ENCODE results near the gene DOCK3.
"Not testable (repeated sequence)": the region's sequence is repeated elsewhere in the genome, so short reads cannot be mapped to it uniquely, and the experiment has no call there.

The DOCK3 gene

DNA sequence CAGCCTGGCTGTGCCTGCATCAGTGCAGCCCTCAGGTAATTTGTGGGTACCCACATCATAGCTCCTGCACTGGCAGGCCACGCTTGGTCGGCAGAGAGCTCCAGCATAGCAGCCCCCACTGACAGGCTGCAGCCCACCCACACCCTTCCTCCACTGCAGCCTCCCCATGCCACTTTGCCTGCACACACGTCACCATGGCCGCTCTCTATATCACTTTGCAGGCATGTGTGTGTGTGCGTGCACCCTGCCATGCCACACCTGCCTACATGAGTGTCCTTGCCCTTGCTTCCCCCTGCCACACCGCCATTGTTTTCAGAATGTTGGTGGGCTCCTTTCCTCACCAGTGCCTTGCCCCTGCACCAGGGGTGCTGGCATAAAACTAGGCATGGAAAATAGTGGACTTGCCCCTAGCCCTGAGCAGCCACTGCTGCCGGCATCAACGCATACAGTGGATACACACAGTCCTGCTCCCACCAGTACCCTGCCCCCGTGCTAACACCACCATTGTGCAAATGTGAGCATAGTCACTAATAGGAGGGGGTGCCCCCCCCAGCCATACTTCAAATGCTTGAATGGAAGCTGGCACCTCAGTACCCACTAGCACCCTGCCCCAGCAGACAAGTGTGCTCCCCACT is 431.6 kb downstream of the DOCK3 start:
- DNase-seq (ENCODE audit: low spot score): no peak

DNA sequence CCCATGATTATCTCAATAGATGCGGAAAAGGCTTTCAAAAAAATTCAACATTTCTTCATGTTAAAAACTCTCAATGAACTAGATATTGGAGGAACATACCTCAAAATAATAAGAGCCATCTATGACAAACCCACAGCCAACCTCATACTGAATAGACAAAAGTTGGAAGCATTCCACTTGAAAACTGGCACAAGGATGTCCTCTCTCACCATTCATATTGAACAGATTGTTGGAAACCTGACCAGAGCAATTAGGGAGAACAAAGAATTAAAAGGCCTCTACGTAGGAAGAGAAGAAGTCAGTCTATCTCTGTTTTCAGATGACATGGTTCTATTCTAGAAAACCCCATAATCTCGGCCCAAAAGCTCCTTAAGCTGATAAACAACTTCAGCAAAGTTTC is 435.9 kb downstream of the DOCK3 start:
- no peak for DNase-seq (ENCODE audit: low spot score)

DNA sequence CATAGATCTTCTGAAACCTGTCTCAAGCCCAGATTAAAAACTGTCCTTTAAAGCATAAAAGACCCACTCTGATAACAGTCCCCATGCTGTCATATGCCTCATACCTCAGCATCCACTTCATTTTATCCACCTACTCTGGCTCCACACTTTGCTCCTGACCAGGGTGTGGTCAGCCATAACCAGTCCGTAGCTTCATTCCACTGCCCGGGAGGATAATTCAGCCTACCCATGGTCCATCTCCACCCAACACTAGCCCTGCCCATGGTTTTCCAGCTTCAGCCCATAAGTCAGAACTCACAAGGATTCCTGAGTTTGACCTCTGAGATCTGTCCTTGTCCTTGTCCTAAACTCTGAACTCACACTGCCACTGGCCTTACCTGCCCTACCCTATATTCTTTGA is 448.2 kb downstream of the DOCK3 start:
- DNase-seq (ENCODE audit: low spot score): no peak

DNA sequence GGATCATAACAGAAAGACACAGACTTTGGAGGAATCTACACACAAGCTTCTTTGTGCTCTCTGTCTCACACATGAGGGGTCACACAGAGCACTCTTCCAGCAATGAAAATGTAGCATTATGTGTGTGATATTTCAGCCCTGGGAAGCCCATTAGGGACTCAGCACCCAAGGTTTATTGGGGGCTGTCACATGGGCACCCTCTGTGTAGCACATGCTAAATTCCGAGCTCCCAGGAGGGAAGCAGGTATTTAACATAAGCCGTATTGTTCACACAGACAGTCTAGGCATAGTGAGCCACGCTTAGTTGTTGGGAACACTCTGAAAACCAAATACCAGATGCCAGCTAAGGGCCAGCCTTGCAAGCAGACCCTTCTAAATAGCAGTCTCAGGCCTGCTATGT is 448.8 kb downstream of the DOCK3 start:
- DNase-seq (ENCODE audit: low spot score): no peak

DNA sequence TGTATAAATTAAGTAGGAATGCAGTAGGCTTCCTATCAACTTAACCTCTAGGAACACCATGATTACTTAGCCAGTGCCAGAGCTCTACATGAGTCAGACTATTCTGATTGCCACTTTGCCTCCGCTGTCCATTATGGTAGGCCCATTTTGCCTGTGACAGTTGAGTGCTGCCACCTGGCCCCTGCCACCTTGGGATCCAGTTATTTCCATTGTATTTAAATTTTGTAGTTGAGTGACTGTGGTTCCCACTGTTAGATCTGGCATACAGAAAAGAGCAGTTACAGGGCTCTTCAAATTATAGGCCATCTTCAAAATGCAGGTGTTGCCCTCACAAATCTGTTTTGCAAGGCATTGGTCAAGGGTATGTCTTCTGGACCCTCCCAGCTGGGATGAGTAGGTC is 456.9 kb downstream of the DOCK3 start:
- not testable (repeated sequence) for DNase-seq (ENCODE audit: low spot score)

DNA sequence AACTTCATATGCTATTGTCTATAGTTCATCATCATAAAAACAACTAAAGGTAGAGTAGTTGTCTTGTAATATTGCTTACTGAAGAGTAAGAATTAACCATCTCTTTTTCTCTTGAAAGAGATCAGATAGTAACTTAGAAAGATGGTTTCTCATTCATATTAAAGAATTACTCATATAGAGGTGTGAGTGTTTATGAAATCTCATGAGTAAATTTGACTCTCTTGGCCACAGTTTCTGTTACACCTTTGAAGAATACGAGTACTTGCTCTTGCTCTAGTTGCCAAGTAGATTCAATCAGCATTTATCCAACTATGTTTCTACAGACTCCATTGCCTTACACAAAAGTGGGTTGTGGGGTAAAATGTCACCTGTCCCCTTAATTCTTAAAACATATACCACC is 463.0 kb downstream of the DOCK3 start:
- no peak for DNase-seq (ENCODE audit: low spot score)

DNA sequence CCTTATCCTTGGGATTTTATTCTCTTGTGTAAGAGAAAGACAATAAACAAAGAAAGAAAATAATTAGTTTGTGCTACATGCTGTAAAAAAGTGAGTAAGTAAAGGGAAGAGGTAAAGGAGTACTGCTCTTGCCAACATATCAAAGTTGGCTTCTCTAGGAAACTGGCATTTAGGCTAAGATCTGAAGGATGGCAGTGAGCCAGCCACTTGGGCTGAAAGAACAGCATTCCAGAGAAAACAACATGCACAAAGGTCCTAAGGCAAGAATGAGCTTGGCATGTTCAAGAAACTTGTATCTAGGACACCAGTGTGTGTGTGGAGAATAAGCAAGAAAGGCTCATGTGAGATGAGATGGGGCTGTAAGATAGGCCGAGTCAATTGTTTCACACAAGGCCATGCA is 464.9 kb downstream of the DOCK3 start:
- no peak for DNase-seq (ENCODE audit: low spot score)

DNA sequence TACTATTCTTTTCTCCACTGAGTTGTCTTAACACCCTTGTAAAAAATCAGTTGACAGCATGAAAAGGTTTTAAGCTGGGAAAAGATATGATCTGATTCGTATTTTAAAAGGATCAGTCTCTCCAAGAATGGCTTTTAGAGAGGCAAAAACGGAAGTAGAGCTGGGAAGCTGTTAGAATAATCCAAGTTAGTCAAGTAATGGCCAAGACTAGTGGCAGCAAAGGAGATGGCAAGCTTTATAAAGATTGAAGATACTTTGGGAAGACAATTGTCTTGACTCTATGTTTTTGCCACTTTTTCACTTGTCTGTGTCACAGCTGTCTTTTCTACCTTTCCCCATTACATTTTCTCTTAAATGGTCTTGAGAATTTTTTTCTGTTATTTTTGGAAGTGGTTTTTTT is 466.8 kb downstream of the DOCK3 start:
- no peak for DNase-seq (ENCODE audit: low spot score)

DNA sequence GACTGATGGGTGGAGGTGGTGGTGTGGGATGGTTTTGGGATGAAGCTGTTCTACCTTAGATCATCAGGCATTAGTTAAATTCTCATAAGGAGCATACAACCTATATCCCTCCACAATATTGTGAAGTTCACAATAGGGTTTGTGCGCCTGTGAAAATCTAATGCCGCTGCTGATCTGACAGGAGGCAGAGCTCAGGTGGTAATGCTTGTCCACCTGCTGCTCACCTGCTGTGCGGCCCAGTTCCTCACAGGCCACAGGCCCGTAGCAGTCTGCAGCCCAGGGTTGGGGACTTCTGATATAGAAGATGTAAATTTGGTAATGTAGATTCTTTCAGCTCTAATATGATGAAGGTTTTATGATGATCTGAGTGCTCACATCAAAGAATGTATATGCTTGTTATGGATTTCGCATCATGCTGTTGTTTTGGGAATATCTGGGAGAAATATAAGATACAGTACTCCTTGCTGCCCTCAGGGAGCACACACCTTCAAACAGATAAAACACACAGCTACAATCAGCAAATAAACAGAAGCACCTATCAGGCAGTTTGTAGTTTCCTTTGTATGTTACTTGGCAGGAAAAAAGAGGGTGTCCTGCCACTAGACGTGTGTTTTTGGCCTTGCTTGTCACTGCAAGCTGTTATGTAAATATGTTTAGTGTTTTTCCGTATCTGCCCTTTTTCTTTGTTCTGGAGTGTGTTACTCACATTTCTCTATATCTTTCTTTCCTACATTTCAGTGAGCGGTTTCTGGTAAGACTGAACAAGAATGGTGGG is 471.3 kb downstream of the DOCK3 start:
- no peak for DNase-seq (ENCODE audit: low spot score)

DNA sequence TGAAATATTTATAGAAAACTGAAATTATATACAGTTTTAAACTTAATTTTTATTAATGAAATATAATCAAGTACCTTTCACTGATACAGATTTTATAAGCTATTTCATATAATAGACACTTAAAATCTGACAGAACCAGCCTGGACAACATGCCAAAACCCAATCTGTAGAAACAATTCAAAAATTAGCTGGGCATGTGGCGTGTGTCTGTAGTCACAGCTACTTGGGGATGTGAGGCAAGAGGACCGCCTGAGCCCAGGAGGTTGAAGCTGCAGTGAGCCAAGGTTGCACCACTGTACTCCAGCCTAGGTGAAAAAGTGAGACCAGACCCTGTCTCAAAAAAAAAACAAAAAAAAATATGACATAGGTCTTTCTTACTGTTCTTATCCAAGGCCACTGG is 472.1 kb downstream of the DOCK3 start:
- DNase-seq (ENCODE audit: low spot score): no peak

DNA sequence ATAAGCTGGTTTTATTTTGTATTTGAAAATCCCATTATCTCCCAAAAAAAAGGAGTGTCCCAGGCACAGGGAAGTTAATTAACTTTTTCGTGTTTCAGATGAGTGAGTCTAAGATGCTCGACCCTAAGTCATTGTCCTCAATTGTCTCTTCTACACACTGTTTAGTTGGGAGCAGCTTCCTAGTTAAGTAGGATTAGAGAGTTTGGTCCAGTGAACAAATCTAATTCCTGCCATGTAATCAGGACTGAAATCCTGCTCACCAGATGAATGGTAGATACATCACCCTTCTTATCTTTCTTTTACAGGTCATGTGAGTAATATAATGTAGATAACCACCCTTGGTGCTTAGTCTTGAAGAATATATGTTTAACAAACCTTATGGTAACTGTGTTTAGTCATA is 481.4 kb downstream of the DOCK3 start:
- DNase-seq (ENCODE audit: low spot score): no peak

DNA sequence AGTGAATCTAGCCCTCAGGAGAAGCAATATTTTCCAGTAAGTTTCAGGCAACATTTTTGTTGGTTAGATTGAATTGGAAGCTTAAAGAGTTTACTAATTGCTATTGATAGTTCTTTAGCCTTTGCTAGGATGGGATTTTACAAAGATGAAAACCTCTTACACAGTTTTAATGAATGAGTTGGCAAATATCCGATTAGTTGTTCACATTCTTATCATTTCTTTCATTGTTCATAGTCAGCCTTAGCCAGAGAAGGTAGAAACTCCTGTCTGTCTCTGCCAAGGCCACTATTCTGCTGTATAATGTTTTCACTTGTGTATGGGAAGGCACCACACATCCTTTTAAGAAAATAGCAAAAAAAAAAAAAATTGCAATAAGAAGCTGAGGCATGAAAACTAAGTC is 488.3 kb downstream of the DOCK3 start:
- no peak for DNase-seq (ENCODE audit: low spot score)

DNA sequence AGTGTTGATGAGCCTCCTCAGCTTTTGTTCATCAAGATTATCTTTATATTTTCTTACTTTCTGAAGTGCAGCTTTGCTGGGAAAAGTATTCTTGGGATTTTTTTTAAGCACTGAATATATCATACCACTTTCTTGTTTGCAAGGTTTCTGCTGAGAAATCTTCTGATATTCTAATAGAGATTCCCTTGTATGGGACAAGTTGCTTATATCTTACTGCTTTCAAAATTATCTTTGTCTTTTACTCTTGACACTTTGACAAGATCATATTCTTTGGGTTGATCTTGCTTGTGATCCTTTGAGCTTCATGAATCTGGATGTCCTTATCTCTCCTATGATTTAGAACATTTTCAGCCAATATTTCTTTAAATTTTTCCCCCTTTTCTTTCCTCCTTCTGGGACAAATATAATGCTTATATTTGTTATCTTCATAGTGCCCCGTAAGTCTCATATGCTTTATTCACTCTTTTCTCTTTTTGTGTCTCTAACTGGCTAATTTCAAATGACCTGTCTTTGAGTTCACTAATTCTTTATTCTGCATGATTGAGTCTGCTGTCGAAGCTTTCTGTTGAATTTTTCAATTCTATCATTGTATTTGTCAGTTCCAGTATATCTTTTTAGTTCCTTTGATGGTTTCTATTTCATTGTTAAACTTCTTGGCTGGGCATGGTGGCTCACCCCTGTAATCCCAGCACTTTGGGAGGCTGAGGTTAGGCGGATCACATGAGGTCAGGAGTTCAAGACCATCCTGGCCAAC is 499.0 kb downstream of the DOCK3 start:
- no peak for DNase-seq (ENCODE audit: low spot score)

DNA sequence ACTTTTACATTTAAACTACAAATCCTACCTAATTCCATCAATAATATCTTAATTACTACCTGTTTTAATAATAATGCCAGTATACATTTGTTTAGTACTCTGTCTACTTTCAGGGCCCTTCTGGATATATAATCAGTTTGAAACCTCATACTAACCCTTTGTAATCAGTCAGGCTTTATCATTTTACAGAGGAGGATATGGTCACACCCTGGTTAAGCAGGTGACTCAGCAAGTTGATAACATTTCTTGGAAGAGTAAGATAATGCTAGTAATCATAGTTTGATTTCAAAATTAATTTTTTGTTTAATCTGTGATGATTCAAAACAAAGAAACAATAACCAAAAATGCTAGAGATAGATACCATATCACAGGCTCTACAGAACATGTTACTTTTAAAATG is 502.2 kb downstream of the DOCK3 start:
- DNase-seq (ENCODE audit: low spot score): no peak

DNA sequence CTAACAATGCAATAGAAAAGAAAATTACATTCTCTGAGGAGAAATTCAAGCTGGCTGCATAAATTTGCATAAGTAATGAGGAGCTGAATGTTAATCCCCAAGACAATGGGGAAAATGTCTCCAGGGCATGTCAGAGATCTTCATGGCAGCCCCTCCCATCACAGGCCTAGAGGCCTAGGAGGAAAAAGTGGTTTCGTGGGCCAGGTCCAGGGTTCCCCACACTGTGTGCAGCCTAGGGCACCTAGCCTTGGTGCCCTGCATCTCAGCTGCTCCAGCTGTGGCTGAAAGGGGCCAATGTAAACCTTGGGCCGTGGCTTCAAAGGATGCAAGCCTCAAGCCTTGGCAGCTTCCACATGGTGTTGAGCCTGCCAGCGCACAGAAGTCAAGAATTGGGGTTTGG is 511.7 kb downstream of the DOCK3 start:
- not testable (repeated sequence) for DNase-seq (ENCODE audit: low spot score)

DNA sequence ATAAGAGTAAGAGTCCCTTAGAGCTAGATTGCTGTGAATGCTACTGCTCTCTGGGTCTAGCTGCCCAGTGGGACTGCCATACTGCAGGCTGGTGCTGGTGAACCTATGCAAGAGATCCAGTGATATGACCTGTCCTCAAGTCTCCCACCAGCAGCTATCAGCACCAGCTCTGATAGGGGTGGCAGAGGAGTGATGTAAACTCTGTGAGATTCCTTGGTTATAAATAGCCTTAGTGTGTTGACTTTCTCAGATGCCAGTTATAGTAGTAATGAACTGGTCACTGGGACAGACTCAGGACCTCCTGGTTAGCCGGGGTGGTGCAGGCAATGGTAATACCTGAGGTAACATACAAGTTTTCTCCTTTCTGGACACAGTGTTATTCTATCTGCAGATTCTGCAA is 515.5 kb downstream of the DOCK3 start:
- DNase-seq (ENCODE audit: low spot score): no peak

DNA sequence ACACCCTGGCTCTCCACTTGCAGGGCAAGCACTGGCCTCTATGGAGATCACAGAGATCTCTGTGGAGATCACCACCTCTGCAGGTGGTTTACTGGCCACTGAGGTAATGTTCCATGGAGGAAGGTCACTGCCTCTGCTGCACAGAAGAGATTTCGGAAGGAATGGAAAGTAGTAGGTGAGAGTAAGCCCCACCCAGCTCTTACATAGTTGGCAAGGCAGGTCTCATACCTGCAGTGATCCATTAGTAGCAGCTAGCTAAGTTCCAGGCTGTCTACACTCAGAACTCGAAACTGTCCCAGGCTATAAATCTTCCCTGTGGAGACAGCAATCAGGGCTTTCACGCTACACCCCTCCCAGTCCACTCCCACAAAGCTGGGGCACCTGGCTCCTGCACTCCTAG is 516.1 kb downstream of the DOCK3 start:
- no peak for DNase-seq (ENCODE audit: low spot score)

DNA sequence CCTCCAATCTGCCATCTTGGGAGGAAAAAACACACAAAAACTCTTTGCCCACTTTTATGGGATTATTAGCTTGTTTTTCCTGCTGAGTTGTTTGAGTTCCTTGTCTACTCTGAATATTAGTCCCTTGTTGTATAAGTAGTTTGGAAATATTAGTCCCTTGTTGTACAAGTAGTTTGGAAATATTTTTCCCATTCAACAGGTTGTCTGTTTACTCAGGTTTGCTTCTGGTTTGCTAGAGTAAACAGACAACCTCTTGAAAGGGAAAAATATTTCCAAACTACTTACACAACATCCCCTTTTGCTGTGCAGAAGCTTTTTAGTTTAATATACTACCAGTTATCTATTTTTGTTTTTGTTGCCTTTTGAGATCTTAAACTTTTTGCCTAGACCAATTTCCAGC is 517.0 kb downstream of the DOCK3 start:
- no peak for DNase-seq (ENCODE audit: low spot score)

DNA sequence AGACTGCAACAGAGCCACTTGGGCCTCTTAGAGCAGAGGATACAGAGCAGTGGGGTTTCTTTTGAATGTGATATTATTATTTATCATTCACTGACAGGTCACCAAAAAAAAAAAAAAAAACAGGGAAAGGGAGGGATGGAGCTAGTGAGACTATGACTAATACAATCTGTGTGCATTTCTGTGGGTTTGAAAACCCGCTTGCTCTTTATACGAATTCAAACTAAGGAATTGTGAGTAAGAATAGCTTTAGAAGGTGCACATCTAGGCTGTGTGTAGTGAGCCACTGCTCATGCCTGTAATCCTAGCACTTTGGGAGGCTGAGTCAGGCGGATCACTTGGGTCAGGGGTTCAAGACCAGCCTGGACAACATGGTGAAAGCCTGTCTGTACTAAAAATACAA is 523.8 kb downstream of the DOCK3 start:
- no peak for DNase-seq (ENCODE audit: low spot score)

DNA sequence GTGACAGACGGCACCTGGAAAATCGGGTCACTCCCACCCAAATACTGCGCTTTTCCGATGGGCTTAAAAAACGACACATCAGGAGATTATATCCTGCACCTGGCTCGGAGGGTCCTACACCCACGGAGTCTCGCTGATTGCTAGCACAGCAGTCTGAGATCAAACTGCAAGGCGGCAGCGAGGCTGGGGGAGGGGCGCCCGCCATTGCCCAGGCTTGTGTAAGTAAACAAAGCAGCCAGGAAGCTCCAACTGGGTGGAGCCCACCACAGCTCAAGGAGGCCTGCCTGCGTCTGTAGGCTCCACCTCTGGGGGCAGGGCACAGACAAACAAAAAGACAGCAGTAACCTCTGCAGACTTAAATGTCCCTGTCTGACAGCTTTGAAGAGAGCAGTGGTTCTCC is 524.6 kb downstream of the DOCK3 start:
- not testable (repeated sequence) for DNase-seq (ENCODE audit: low spot score)

DNA sequence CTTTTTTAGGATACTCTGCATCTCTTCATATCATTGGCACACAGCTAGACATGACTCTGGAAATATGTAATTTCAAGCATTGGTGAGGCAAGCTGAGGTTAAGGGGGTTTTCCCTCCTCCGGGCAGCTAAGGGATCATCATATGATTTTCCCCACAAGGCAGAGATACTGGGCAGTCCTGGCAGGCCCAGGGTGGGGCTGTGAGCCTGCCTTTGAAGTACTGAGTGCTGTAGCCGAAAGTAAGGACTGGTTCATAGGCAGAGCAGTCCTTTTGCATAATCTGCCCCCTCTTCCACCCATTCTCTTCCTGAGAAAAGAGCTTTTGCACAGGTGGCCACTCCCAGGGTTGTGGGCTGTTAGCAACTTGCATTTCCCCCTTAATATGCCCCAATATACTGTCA is 541.6 kb downstream of the DOCK3 start:
- DNase-seq (ENCODE audit: low spot score): no peak

DNA sequence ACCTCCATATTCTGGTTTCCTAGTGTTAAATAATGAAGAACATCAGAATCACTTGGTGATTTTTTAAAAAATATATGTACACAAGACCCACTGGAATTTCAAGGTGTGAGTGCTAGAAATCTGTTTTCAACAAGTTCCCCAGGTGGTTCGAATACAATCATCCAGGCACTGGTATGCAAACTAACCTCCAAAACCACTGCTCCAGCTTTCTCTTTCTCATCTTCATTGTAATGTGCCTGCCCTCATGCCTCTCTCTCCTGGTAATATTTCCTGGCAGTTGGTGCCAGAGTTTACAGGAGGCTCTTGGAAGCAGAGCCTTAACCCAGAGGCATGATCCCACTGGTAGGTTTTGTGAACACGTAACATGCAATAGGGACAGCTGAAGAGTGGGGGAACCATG is 547.2 kb downstream of the DOCK3 start:
- no peak for DNase-seq (ENCODE audit: low spot score)

DNA sequence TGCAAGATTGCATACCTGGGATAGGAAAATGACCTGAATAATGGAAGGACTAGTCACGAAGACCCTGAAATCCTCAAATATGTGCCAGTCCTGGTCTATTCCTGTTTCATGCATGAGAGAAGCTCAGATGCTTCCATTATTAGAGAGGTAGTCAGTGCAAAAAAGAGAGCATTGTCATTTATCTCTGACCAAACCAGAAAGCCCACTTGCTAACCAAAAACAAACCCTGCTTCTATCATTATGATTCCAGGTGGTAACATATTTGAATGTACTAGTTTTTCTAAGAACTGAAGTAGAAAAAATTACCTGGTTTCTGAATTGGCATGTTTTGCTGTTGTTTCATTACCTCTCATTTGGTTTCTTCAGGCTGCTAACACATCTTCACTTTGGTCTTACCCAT is 549.6 kb downstream of the DOCK3 start:
- DNase-seq (ENCODE audit: low spot score): no peak
